RWPE2 (cell line): ENCODE results near the gene SLC38A6.

Experiments
- ATAC-seq: fragments of 200-7000 bp; cut with Tn5 transposase; 3 replicates; pipeline ENCODE4 v1.9.1; 2021; ENCODE audit warnings: low read depth
- DNase-seq: peaks from one replicate; pipeline ENCODE4 v3.0.0-alpha.2; 2020; ENCODE audit warnings: low spot score
- H3K27ac ChIP-seq: fragments of 450-650 bp; 2 replicates; pipeline ENCODE4 v1.5.1; 2017; ENCODE audit warnings: mild to moderate bottlenecking; ENCODE audit not compliant: poor library complexity, severe bottlenecking
- H3K27me3 ChIP-seq: fragments of 250-450 bp; sonication (Bioruptor Pico); 2 replicates; pipeline ENCODE4 v1.5.1; 2021; ENCODE audit warnings: mild to moderate bottlenecking, moderate library complexity; ENCODE audit not compliant: insufficient read depth, poor library complexity, severe bottlenecking
- H3K36me3 ChIP-seq: fragments of 250-450 bp; sonication (Bioruptor Pico); 2 replicates; pipeline ENCODE4 v1.5.1; 2020; ENCODE audit warnings: low read depth, mild to moderate bottlenecking, moderate library complexity
- H3K4me1 ChIP-seq: fragments of 250-450 bp; sonication (Bioruptor Pico); 2 replicates; pipeline ENCODE4 v1.5.1; 2021; ENCODE audit warnings: mild to moderate bottlenecking, moderate library complexity; ENCODE audit not compliant: insufficient read depth, poor library complexity, severe bottlenecking
- H3K4me3 ChIP-seq: fragments of 250-450 bp; sonication (Bioruptor Pico); 2 replicates; pipeline ENCODE4 v1.5.1; 2021; ENCODE audit warnings: mild to moderate bottlenecking, moderate library complexity; ENCODE audit not compliant: severe bottlenecking
- H3K9me3 ChIP-seq: fragments of 250-450 bp; sonication (Bioruptor Pico); 2 replicates; pipeline ENCODE4 v1.5.1; 2021; ENCODE audit warnings: mild to moderate bottlenecking, moderate library complexity; ENCODE audit not compliant: severe bottlenecking
- CTCF ChIP-seq: fragments of 450-650 bp; IDR thresholded peaks from one replicate; pipeline ENCODE4 v1.5.1; 2017; ENCODE audit warnings: mild to moderate bottlenecking, moderate library complexity; ENCODE audit not compliant: poor library complexity, severe bottlenecking

The SLC38A6 gene

GRCh38 chr14:60973070-60973469, 8.0 kb upstream of the SLC38A6 start:
- DNase-seq (no peak), ATAC-seq (no peak)
- H3K36me3 ChIP-seq: peaks cover 49% of the 10 kb centered on the region
- H3K9me3 ChIP-seq: no peaks in the 10 kb centered on the region
- H3K27ac ChIP-seq: no peak overlapping the region
- no peaks in the 10 kb centered on the region for H3K27me3 ChIP-seq
- H3K4me3 ChIP-seq: no peak overlapping the region
- H3K4me1 ChIP-seq: peaks cover 6% of the 10 kb centered on the region
- no peak for TF ChIP-seq CTCF

- H3K27me3 ChIP-seq: no peaks in the 10 kb centered on the region
- TF ChIP-seq CTCF: no peak
- DNase-seq: no peak
- ATAC-seq: no peak
- H3K4me3 ChIP-seq: no peak overlapping the region
- peaks cover 12% of the 10 kb centered on the region for H3K4me1 ChIP-seq
- H3K9me3 ChIP-seq: no peaks in the 10 kb centered on the region
- no peak overlapping the region for H3K27ac ChIP-seq
- H3K36me3 ChIP-seq: peaks cover 56% of the 10 kb centered on the region
Measured at GRCh38 chr14:60974090-60974651, 6.9 kb upstream of the SLC38A6 start.

GRCh38 chr14:60975551-60975950, 5.5 kb upstream of the SLC38A6 start:
- DNase-seq (no peak), ATAC-seq (no peak)
- Histone ChIP-seq H3K27me3 (no peaks in the 10 kb centered on the region), H3K27ac (no peak overlapping the region), H3K4me1 (peaks cover 19% of the 10 kb centered on the region), H3K36me3 (peaks cover 61% of the 10 kb centered on the region), H3K9me3 (no peaks in the 10 kb centered on the region), H3K4me3 (no peak overlapping the region)
- no peak for TF ChIP-seq CTCF

- no peak overlapping the region for H3K4me3 ChIP-seq
- no peaks in the 10 kb centered on the region for H3K27me3 ChIP-seq
- H3K36me3 ChIP-seq: peaks cover 61% of the 10 kb centered on the region
- DNase-seq (no peak), ATAC-seq (no peak)
- H3K4me1 ChIP-seq: peaks cover 19% of the 10 kb centered on the region
- no peak for TF ChIP-seq CTCF
- no peak overlapping the region for H3K27ac ChIP-seq
- H3K9me3 ChIP-seq: no peaks in the 10 kb centered on the region
Measured at GRCh38 chr14:60977847-60978246, 3.2 kb upstream of the SLC38A6 start.

- DNase-seq: no peak
- Histone ChIP-seq H3K27me3 (no peaks in the 10 kb centered on the region), H3K27ac (peak overlapping the region; percentile 51)
Measured at GRCh38 chr14:60981633-60982455, 799 bp downstream of the SLC38A6 start.

More at GRCh38 chr14:60981633-60982455, 799 bp downstream of the SLC38A6 start:
- Histone ChIP-seq H3K36me3 (peaks cover 54% of the 10 kb centered on the region), H3K4me3 (peak overlapping the region; percentile 67), H3K9me3 (no peaks in the 10 kb centered on the region), H3K4me1 (peaks cover 19% of the 10 kb centered on the region)
- no peak for TF ChIP-seq CTCF
- ATAC-seq: peak; percentile 48; the same call in 2 of the 3 replicates
